Mucosa of gallbladder (tissue), 1 donor: ENCODE data around the gene SLC12A3. TPM values are rescaled to one million over a fixed set of nuclear protein-coding genes. Genes with fewer than 3 reads are reported as not detected.

Experiments
- DNase-seq: peaks from one replicate; pipeline ENCODE4 v3.0.0-alpha.2; 2020; ENCODE audit warnings: low spot score
- total RNA-seq: library from RNA; stranded (reverse); gene quantifications from one replicate; pipeline ENCODE4 v1.2.1, GENCODE V29; 2021
- donor health status: DM: no; HTN: no; CAD: no.

SLC12A3 gene, protein sequence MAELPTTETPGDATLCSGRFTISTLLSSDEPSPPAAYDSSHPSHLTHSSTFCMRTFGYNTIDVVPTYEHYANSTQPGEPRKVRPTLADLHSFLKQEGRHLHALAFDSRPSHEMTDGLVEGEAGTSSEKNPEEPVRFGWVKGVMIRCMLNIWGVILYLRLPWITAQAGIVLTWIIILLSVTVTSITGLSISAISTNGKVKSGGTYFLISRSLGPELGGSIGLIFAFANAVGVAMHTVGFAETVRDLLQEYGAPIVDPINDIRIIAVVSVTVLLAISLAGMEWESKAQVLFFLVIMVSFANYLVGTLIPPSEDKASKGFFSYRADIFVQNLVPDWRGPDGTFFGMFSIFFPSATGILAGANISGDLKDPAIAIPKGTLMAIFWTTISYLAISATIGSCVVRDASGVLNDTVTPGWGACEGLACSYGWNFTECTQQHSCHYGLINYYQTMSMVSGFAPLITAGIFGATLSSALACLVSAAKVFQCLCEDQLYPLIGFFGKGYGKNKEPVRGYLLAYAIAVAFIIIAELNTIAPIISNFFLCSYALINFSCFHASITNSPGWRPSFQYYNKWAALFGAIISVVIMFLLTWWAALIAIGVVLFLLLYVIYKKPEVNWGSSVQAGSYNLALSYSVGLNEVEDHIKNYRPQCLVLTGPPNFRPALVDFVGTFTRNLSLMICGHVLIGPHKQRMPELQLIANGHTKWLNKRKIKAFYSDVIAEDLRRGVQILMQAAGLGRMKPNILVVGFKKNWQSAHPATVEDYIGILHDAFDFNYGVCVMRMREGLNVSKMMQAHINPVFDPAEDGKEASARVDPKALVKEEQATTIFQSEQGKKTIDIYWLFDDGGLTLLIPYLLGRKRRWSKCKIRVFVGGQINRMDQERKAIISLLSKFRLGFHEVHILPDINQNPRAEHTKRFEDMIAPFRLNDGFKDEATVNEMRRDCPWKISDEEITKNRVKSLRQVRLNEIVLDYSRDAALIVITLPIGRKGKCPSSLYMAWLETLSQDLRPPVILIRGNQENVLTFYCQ
- total RNA-seq, result 0.20 TPM

DNA sequence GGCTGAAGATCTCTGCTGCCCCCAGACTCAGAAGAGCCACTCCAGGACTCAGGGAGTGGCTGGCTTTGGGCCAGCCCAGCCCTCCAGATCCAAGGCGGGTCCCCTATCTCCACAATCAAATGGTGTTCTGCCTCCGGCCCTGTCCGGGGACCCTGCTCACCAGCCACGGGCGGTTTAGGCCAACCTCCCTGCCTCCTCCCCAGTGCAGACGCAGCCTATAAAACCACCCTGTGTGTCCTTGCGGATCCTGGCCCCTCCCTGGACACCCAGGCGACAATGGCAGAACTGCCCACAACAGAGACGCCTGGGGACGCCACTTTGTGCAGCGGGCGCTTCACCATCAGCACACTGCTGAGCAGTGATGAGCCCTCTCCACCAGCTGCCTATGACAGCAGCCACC, at the start of gene SLC12A3:
Gene SLC12A3, plus strand, starts transcription at position 248 of the 400 bp plus-strand sequence. Its CDS starts 29 bp downstream, at position 277.
- DNase-seq, result no peak

DNA sequence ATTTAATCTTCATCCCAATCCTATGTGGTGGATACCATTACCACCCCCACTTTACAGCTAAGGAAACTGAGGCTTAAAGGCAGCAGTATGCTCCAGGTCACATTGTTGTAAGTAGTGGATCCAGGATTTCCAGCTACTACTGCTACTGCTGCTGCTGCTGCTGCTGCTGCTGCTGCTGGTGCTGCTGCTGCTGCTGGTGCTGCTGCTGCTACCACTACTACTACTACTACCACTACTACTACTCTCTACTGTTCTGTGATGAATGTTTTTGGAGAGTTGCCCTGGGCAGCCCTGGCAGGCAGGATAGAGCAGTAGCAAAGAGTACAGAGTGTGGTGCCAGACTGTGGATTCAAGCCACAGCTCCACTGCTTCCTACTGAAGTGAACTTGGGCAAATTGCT, 49.3 kb upstream of the SLC12A3 start:
- peak; percentile 21 for DNase-seq

DNA sequence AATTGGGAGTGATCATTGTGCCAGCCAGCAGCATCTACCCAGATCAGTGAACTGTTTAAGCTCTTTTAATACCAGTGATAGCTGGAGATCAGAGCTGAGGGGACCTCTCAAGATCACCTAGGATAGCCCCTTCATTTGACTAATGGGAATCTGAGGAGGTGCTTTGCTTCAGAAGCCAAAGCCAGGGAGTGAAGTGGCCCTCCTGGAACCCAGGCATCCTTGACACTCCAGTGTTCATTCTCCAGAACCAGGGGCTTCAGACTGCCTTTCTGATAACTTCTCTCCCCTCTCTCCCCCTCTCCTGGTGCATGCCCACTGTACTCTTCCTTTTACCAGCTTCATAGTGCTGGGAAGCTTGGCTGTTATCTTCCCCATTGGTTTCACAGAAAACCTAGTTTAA, 48.0 kb upstream of the SLC12A3 start:
- DNase-seq, result no peak

DNA sequence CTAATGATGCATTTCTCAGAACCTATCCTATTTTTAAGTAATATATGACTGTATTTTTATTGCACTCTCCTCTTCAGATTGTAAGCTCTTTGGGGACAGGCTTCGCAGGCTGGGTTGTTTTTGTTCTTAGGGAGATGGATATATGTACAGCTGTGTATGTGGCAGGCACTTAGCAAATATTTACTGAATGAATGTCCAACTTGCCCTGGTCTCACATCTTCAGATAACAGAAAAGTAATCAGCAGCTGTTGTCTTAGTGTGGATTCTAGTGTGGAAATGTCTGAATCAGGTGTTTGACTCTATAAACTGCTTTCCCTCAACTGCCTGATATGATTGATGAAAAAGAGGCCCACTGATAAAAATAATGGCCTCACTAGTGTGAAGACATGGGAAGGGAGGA, 47.1 kb upstream of the SLC12A3 start:
- no peak for DNase-seq

DNA sequence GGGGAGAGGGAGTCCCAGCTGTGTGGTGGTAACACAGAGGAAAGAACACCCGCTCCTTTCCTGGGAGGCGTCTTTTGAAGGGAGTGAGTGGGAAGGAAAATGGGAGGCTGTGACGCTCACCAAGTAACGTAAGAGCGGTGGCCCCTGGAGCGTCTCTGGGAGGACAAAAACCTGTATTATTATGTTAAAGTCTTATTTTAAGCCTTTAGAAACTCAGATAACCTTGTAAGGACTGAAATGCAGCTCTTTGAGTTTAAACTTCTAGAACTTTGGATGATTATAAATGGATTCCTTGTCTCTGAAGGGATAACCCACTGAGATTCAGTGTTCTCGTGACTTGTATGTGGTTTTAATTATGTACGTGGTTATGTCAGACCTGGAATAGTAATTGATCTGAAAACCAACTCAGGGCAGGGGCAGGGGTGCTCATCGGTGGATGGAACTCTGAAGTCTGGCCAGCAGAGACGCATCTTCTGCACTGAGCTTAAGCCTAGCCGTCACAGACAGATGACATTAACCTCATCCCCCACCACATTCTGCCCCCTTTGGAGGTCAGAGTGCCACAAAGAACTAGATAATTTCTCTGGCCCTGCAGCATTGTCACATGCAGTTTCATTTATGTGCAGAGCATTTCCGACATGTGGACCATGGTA, 41.8 kb upstream of the SLC12A3 start:
- DNase-seq, result no peak

DNA sequence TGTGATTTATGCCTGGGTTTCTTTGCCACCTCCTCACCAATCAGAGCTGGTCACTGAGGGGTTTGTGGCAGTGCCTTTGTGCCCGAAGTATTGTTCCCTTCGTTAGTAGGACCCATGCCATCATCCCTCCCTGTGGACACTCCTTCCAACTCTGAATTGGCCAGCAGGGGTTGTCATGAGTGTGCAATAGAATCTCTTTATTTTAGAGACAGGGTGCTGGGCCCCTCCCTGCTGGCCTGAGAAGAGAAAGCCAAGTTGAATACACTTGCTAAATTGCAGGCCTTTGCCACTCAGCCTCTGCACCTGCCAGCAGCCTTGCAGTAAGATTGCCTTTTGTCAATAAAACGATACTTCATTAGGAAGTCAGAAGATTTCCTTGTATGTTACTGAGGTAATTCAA, 40.7 kb upstream of the SLC12A3 start:
- DNase-seq, result no peak

DNA sequence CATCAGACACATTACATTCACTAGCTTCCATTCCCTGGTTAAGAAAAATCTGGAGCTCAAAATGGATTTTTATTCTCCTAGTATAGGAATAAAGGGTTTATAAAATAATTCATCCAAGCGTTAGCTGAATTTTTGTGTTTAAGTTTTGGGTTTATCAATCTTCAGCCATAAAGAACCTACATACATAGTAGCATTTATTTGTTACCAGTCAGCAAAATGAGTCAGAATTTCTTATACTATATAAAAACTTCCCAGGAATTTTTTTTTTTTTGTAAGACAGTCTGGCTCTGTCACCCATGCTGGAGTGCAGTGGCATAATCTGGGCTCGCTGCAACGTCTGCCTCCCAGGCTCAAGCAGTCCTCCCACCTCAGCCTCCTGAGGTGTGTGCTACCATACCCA, 40.2 kb upstream of the SLC12A3 start:
- DNase-seq, result no peak

DNA sequence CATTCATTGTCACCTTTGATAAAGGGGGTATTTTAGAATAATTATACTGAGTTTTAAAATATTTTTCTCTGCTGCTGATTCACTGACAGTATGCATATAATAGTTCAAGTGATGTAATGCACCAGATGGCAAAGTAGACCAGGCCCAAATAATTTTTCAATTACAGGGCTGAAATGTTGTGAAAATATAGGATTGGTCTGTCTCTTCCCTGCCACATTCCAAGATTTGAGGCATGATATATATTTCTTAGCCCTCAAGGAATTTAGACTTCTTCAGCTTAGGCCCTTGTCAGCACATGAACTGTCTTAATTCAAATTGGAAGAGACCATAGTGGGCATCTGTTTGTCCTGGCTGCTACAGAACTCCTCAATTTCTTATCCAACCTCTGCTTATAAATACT, 39.2 kb upstream of the SLC12A3 start:
- no peak for DNase-seq

DNA sequence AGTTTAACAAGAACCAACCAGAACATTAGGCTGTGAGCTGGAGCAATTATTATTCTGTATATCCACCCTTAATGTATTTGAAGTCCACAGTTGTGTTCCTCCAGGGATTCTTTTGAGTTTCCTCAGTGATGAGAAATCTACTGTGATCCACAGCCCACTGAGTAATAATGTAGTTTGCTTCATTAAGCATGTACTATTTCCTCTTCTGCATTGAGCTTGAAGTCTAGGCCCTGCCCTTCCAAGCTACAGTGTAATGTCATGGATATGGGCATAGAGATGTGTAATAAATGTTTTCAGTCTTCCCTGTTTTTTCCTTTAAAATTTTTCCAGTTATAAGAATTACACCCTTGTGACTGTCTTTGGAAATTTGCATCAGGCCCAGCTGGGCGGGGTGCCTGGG, 36.4 kb upstream of the SLC12A3 start:
- DNase-seq, result no peak

DNA sequence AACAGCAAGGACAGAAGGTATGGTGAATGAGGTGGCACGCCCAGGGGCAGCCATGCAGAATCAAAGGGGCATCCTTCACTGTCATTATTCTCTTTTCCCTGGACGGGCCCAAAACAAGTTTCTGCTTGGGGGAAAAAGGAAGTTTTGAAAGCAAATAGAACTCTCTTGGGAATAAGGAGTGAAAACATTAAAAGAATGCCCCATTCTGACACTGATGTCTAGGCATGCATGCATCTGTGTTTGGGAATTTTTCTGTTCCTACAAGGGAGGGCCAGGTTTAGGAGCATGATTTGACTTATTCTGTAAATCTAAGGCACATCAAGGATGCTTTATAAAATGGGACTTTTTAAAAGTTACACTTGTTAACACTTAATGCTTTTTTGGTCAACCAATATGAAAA, 34.3 kb upstream of the SLC12A3 start:
- DNase-seq, result no peak

DNA sequence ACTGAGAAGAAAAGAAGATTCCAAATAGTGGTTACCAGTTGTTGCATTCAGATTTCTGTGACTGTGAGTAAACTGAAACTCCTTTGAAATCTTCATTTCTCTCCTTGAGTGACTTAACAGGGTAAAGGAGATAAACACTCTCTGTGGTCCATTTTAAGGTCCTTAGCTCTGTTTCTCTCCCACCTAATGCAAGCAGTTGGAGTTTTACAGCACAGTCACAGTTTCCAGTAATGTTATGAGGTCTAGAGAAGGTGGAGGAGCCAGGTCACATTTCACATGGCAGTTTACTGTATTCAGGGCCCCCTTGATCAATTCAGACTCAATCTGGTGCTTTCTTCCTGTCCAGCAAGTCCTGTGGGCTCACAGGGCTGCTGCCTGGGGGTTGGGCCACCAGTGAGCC, 32.2 kb upstream of the SLC12A3 start:
- no peak for DNase-seq

DNA sequence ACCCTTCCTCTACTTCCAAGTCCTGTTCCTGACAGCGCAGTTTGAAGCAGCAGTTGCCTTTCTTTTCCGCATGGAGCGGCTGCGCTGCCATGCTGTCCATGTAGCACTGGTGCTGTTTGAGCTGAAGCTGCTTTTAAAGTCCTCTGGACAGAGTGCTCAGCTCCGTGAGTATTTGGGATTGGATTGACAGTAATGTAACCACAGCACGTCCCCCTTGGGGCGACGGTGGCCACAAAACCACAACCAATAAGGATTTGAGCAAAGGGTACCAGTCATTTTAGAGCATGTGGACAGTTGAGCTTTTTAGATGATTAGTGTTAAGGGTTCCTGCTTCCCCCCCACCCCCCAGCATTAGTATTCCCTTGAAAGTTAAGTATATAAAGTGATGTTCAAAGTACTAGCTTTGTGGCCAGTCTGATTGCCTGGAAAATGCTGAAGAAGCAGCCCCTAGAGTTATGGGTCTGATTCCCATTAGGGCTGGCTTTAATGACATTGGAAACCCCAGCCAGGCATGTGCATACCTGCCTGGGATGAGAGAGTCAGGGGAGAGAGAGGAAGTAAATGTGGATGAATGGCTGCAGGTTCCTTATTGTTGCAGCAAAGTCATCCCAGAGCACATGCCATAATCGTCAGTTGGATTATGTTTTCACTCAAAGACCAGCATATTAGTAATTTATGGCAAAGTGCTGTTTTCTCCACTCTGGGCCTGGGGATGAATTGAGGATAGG, 31.6 kb upstream of the SLC12A3 start:
- no peak for DNase-seq

DNA sequence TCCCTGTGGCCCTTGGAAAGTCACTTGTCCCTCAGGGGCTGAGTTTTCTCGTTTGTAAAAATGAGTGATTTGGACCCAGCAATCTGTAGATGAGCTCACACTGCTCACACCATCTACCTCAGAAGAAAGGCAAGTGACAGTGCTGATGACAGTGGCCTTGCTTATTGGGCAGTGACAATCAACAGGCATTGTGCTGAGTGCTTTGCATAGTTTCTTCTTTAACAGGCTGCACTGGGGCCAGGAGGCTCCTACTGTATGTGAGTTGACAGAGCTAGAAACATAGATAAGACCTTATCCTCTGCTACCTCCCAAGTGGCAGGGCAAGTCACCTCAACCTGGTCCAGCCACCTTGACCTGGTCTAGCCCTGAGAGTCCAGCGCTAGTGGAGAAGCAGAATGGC, 29.7 kb upstream of the SLC12A3 start:
- DNase-seq, result no peak

DNA sequence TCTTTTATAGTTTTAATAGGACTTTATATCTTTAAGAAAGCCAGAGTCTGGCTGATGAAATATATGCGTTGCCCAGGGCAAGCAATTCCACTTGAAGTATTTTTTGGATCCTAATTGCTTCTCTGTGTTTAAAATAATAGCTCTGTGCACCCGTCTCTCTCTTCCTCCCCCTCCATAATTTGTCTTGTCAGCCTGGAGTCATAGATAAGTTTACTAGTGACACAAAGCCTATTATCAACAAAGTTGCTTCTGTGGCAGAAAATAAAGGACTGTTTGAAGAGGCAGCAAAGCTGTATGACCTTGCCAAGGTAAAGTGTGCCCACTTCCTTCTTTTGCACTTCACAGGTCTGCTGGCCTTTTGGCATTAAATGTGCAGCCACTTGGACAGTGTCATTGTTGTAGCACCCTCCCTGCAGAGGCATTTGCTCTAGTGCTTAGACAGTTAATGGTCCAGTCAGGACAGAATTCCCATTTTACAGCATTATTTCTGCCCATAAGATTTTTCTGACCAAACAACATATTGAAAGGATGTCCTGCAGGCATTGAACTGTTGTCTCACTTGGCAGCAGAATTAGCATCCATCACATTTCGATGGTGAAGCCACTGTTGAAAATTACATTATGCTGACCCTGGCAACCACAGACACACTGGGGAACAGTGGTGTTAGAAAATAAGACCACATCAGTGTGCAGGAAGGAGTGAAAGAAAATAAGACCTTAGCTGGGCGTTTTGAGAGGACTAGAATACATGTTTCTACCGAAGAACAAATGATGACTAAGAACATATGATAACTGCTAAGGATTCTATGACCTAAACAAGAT, 28.4 kb upstream of the SLC12A3 start:
- DNase-seq, result no peak

DNA sequence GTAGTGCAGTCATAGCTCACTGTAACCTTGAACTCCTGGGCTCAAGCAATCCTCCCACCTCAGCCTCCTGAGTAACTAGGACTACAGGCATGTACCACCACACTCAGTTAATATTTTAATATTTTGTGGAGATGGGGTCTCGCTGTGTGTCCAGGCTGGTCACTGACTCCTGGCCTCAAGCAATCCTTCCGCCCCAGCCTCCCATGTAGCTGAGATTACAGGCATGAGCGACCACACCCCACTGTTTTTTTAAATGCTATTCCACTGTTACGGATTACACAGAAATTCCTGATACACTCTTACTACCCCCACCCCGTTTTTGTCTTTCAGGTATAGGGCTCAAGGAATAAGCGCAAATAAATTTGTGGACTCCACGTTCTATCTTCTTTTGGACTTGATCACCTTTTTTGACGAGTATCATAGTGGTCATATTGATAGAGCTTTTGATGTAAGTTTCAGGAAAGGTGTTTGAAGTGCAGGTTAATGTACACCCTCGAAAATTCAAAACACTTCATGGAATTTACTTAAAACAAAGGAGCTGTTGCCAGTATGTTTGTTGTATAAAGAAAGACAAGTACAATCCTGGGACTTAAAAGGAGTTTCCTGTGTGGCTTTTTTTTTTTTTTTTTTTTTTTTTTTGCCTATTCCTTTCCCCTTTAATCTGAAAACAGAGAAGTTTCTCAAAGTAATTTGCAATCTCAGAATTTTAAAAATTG, 26.2 kb upstream of the SLC12A3 start:
- no peak for DNase-seq

DNA sequence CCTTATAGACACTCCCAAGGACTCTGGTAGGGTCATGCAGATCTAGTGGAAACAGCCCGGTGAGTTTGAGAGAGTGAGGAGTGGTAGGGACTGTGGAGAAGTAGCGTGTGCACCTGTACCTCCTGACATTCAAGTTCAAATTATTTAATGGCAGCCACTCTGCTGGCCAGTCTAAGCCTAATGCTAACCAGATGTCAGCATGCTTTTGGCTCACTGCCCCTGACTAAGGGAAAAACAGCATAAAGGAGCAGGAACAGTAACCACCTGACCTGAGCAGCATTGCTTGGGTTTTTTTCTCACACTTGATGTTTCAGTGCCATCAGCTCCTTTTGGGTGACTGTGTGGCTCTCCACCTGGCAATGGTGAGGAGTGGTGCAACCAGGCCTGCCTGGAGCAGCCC, 23.8 kb upstream of the SLC12A3 start:
- no peak for DNase-seq

DNA sequence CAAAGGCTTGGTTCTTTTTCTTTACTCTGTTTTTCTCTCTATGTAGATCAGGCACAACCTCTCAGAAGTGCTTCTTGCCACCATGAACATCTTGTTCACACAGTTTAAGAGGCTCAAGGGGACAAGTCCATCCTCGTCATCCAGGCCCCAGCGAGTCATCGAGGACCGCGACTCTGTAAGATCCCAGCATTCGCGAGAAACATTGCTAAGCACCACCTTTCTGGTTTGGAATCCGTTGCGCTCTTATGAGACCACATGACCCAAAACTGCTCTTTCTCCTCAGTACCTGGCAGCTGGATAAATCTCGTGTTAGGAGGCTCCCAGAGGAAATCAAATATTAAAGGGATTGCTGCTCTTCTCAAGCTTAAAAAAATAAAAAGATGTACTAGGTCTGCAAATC, 23.3 kb upstream of the SLC12A3 start:
- no peak for DNase-seq

DNA sequence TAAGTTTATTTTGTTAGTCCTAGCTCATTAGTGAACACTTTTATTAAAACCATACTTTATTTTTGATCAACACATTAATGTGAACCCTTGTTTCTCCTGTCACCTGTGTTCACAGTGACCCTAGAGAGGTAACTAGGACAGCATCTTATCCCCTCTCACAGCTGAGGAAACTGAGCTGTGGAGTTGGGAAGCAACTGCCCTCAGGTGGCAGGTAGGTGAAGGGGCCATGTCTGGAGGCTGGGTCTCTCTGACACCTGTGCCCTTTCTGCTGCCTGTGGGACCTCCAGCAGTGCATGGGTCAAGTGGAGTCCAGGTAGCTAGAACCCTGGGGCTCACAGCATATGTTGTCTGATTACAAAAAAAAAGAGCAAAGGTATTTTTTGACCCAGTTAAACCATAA, 22.9 kb upstream of the SLC12A3 start:
- no peak for DNase-seq

DNA sequence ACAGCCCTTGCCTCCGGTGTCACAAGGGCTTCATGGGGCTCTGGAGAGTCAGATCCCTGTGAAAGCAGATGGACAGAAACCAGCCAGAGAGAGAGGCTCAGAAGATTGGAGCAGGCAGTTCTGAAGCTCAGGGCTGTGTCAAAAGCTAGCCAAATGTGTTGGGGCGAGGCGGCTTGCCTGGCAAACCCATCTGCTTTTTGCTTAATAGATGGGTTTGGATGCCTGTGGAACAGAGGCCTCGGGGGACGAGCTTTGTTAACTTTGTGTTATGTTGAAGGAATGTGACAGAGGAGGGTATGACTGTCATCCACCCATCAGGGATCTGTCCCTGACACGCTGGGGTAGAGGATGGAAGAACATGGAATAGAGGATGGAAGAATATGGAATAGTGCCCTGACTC, 21.0 kb upstream of the SLC12A3 start:
- DNase-seq, result no peak
